ENCODE measurements around the gene CPNE7.

The CPNE7 gene

GRCh38 chr16:89554343-89554742, 21.2 kb upstream of the CPNE7 start:
- H3K27ac ChIP-seq (ENCODE audit: extremely low read depth, low read depth, low read length): no peak overlapping the region
- CTCF ChIA-PET: no interaction called here
- POLR2A ChIA-PET: interaction anchor here (0.7 kb wide), 1 partner anchor 438 kb away, joined by 5 read pairs; no protein-coding TSS in a partner anchor
- H3K9me3 ChIP-seq (ENCODE audit: control insufficient read depth, insufficient read depth, low read depth, low read length): no peaks in the 10 kb centered on the region
- no peak for TF ChIP-seq ZNF138 (tag by site-specific recombination; IDR thresholded peaks at IDR 0.05; ENCODE audit: borderline replicate concordance)
- TF ChIP-seq ZNF214 (tag by site-specific recombination; IDR thresholded peaks at IDR 0.05; ENCODE audit: borderline replicate concordance): no peak
- TF ChIP-seq GFI1B (tag by site-specific recombination; IDR thresholded peaks at IDR 0.05): no peak
- no peak for TF ChIP-seq ZNF341 (tag by site-specific recombination; IDR thresholded peaks at IDR 0.05; ENCODE audit: low read depth)
- TF ChIP-seq OVOL3 (tag by site-specific recombination; IDR thresholded peaks at IDR 0.05): no peak
- no peak for TF ChIP-seq ZNF398 (tag by site-specific recombination; IDR thresholded peaks at IDR 0.05)
- no peak for TF ChIP-seq YY2 (tag by site-specific recombination; IDR thresholded peaks at IDR 0.05)
- TF ChIP-seq ZNF664 (tag by site-specific recombination; IDR thresholded peaks at IDR 0.05): no peak
- no peak for TF ChIP-seq ZNF621 (tag by site-specific recombination; IDR thresholded peaks at IDR 0.05)
- H3K4me3 ChIP-seq (ENCODE audit: low read depth, low read length): no peak overlapping the region
- no peaks in the 10 kb centered on the region for H3K4me1 ChIP-seq (ENCODE audit: control insufficient read depth, insufficient read depth, low read length)
- peaks cover 0 to 81% of the 10 kb centered on the region in 2 experiments; a peak in 2 of 3 replicates for H3K36me3 ChIP-seq (ENCODE audit: control insufficient read depth in 2 of 2, insufficient read depth in 1 of 2, low read length in 2 of 2)

DNA sequence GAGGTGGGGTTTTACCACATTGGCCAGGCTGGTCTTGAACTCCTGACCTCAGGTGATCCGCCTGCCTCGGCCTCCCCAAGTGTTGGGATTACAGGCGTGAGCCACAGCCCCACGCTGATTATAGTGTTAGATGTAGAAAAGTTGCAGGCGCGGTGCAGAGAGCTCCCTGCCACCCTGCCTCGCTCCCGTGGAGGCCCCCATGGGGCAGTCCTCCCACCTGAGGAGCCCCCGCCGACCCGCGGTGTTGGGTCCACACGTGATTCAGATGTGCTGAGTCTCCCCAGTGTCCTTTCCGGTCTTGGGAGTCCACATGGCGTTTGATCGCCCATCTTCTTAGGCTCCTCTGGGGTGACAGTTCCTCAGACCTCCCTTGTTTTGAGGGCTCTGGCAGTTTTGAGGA, 20.3 kb upstream of the CPNE7 start:
- H3K4me3 ChIP-seq (ENCODE audit: low read depth, low read length): no peak overlapping the region
- CTCF ChIA-PET: interaction anchor here (0.6 kb wide), 1 partner anchor 263 kb away, joined by 3 read pairs; no protein-coding TSS in a partner anchor
- no peaks in the 10 kb centered on the region for H3K9me3 ChIP-seq (ENCODE audit: control insufficient read depth, insufficient read depth, low read depth, low read length)
- POLR2A ChIA-PET: no interaction called here
- no peak overlapping the region for H3K27ac ChIP-seq (ENCODE audit: extremely low read depth, low read depth, low read length)
- no peaks in the 10 kb centered on the region for H3K4me1 ChIP-seq (ENCODE audit: control insufficient read depth, insufficient read depth, low read length)
- H3K36me3 ChIP-seq (ENCODE audit: control insufficient read depth in 2 of 2, insufficient read depth in 1 of 2, low read length in 2 of 2): peaks cover 0 to 73% of the 10 kb centered on the region in 2 experiments; a peak in 2 of 3 replicates
- TF ChIP-seq ZBTB1 (tag by site-specific recombination; IDR thresholded peaks at IDR 0.05) (no peak), ZNF571 (tag by site-specific recombination; IDR thresholded peaks at IDR 0.05) (no peak), ZNF48 (tag by site-specific recombination; IDR thresholded peaks at IDR 0.05) (no peak), ZBTB21 (tag by site-specific recombination; IDR thresholded peaks at IDR 0.05) (no peak), ZNF248 (tag by site-specific recombination; IDR thresholded peaks at IDR 0.05) (no peak), OVOL3 (tag by site-specific recombination; IDR thresholded peaks at IDR 0.05) (no peak)
- TF ChIP-seq, protein P1, sequence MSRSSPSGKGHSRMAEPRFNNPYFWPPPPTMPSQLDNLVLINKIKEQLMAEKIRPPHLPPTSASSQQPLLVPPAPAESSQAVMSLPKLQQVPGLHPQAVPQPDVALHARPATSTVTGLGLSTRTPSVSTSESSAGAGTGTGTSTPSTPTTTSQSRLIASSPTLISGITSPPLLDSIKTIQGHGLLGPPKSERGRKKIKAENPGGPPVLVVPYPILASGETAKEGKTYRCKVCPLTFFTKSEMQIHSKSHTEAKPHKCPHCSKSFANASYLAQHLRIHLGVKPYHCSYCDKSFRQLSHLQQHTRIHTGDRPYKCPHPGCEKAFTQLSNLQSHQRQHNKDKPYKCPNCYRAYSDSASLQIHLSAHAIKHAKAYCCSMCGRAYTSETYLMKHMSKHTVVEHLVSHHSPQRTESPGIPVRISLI (tag by site-specific recombination; IDR thresholded peaks at IDR 0.05): no peak

DNA sequence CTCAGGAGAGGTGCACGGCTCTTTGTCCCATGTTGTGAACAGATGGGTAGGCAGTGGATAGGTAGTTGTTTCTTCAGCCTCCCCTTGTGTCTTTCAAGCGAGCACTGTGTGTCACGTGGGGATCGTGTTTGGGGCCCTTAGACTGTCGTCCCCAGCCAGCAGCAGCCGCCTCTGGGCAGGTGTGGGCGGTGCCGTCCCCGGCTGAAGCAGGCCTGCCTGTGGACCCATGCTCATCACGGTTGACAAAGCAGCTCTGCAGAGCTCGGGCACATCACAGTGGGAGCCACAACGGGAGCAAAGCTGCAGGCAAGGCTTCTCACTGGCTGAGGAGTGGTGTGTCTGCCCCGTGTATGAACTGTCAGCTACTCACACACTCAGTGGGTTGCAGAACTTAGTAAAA, 19.8 kb upstream of the CPNE7 start:
- Histone ChIP-seq H3K4me1 (ENCODE audit: control insufficient read depth, insufficient read depth, low read length) (no peaks in the 10 kb centered on the region), H3K9me3 (ENCODE audit: control insufficient read depth, insufficient read depth, low read depth, low read length) (no peaks in the 10 kb centered on the region), H3K36me3 (ENCODE audit: control insufficient read depth in 2 of 2, insufficient read depth in 1 of 2, low read length in 2 of 2) (peaks cover 0 to 69% of the 10 kb centered on the region in 2 experiments; a peak in 2 of 3 replicates), H3K4me3 (ENCODE audit: low read depth, low read length) (no peak overlapping the region), H3K27ac (ENCODE audit: extremely low read depth, low read depth, low read length) (no peak overlapping the region)
- POLR2A ChIA-PET: interaction anchor here (0.5 kb wide), 1 partner anchor 54 kb away, joined by 5 read pairs; no protein-coding TSS in a partner anchor
- TF ChIP-seq MEIS1 (CRISPR knock-in tag; IDR thresholded peaks at IDR 0.05; ENCODE audit: borderline replicate concordance): no peak
- TF ChIP-seq ZNF423 (tag by site-specific recombination; IDR thresholded peaks at IDR 0.05): no peak
- 0 out of 2 replicates have a peak, but pooled peaks have one; percentile 13 for TF ChIP-seq ZNF600 (tag by site-specific recombination; IDR thresholded peaks at IDR 0.05)
- CTCF ChIA-PET: interaction anchor here (1.9 kb wide), 1 partner anchor 23 kb away, joined by 6 read pairs; no protein-coding TSS in a partner anchor

All from HEK293 (cell line).